Right forelimb (tissue), 1 donor: ENCODE measurements around the gene PRKAR2B.
A peak's percentile ranks its signal among the peaks of the same experiment; 100 is the strongest.

Experiments
- DNase-seq: peaks from one replicate; pipeline ENCODE4 v3.0.0-alpha.2; 2018

The PRKAR2B gene

DNA sequence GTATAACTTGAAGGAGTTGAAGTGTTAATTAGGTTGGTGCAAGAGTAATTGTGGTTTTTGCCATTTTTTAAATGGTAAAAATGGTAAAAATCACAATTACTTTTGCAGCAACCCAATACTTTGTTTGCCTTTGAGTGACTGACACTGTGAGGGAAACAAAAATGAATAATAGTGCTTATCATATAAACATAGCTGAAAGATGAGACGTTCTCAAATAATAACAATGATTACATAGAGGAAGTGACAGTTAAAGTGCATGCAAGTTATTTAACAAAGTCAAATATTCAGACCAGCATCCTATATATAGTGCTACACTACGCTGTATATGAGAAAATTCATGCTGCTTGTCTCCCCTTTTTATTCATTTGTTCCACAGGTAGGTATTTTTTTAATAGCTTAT, 119.6 kb downstream of the PRKAR2B start:
- no peak for DNase-seq

DNA sequence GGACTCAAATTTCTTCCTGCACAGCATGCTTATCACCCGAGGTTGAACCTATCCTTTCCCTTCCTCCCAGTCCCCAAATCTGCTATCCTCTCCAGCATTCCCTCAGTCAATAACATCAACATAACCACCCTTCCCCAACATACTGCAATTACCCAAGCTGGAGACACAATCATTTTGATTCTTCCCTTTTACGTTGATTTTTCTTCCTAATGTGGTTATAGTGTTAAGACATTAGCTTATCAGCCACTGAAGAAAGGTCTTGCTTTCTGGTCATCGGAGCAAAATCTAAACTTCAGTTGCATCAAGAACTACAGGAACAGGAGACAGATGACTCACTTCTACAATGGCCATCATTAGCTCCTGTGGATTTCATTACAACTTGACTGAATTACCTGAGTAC, 120.8 kb downstream of the PRKAR2B start:
- no peak for DNase-seq

DNA sequence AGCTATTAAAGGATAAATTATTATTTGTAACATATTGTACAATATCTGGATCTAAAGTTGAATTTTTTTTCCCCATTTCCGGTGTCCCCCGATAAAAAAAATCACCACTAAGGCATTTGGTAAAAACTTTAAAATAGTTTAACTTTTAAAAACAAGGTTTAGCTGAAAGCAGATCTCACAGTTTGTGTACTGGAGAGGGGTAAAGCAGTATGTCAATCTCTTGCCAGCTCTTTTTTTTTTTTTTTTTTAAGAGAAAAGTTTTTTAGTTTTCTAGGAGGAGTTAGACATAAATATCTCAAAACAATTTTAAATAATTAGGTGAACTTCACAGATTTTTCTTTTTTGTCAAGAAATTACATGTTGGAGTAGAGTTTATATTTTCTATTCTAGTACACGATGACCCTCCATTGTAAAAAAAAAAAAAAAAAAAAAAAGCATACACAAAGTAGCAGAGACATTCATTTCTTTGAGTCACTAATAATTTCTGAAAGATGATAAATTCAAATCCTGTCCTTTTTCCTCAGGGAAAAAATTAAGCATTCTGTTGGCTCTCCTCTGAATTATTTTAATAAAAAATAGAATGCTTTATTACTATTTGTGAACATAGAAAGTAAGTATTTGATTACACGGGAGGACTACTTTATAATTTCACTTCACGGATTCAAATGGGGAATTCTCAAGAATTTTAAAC, 122.4 kb downstream of the PRKAR2B start:
- no peak for DNase-seq

DNA sequence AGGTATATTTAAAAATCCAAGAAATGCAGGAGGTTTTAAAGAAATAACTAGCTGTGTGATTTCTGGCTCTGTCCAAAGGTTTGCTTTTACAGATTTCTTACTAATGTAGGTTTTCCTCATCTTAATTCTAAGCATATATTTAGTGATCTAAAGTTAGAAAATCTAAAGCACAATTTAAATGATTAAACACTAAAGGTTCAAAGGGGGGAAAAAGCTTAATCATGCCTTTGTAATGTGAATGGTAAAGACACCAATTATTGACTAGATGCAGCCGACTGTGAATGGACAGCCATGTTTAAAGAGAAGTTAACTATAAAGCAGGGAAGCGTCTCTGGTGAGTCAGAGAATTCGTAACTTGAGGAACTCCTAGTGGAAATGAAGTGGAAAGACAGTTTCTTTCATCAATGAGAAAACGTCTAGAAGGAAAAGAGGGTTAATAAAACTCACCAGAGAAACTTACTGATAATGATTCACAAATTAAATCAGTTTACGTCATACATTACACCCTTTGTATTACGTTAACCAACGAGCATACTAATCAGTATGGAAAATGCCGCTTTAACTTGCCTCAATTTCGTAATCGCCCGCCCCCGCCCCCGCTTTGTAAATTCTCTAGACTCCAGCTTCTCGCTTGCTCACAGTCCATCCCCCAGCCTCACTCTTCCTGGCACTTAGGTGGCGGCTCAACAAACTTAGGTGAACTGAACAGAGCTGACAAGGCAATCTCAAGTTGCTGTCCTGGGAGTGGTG, 123.2 kb downstream of the PRKAR2B start:
- DNase-seq, result no peak

DNA sequence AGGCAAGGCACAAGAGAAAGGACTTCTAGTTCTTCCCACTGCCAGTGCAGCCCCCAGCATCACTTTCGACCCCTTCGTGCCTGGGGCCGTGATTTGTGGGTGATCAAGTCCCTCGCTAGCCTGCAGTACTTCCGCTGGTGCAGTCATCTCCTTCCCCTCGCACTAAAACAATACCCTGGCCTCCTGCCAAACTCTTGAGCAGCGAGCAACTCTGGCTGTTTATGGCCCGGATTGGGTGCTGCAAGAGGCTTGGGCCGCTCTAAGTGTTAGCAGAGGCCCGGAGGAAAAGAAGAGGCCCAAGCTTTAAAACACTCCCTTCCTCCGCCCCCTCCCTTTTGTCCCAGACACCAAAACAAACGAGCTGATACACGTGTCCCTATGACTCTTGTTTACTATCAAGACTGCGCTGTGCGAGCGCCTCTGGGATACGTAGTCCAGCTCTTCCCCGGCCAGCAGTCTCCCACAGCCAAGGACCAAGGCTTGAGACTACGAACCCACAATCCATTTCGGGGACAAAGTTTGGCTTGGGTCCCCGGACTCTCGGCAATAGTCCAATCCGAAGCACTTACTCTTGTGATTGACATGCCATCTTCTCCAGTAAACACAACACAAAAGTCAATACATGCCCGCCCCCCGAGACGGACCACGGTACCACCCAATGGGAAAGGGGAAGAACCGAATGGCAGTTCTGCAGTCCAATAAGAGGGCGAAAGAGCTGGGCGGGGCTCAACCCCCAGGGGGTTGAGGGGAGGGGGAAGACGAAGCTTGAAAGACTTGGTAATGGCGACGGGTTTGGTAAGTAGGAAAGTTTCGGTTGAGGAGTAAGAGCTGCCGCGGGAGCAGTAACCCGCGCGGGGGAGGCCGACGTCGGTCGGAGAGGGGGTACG, 124.0 kb downstream of the PRKAR2B start, which contains the start of gene HBP1:
Gene HBP1 (plus strand): TSS at position 771 of the 887 bp plus-strand sequence. CDS start 10,891 bp downstream, outside the sequence.
- peak; percentile 100 for DNase-seq

DNA sequence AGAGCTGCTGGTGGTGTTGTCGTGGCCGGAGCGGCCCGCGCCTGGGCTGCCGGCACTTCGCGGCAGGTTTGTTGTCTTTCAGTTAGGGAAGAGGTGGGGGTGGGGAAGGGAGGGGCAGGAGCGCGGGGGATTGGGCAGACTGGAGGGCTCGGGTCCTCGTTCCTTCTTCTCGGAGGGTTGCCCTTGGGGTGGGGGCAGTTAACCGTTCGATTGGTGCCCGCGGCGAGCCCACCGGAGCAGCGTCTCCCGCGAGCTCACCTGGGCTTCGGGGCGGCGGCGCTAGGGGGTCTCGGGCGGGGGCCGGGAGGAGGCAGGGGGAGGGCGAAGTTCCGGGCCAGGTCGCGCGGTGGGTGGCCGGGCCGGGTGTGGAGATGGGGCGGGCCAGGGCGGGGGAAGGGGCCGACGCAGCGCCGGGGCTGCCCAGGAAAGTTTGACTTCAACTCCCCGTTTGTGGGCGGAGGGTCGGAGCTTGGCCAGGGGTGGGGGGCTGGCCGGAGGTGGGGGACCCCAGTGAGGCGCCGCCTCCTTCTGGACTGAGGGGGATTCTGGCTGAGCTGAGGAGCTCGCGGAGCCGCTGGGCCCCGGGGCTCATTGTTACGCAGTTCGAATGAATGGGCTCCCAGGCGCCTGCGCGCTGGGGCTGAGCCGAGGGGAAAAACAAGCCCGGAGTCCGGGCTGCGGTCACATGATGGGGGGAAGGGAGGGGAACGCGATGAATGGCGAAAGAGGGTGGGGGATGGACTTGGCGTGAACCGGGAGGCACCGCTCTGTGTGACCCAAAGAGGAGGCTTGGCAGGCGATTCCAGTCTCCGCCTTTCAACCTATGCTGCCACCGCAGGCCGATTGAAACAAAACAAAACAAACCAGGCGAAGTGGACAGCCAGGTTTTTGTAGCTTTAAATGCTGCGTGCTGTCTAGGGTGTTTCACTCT, 124.9 kb downstream of the PRKAR2B start:
- peak; percentile 95 for DNase-seq

DNA sequence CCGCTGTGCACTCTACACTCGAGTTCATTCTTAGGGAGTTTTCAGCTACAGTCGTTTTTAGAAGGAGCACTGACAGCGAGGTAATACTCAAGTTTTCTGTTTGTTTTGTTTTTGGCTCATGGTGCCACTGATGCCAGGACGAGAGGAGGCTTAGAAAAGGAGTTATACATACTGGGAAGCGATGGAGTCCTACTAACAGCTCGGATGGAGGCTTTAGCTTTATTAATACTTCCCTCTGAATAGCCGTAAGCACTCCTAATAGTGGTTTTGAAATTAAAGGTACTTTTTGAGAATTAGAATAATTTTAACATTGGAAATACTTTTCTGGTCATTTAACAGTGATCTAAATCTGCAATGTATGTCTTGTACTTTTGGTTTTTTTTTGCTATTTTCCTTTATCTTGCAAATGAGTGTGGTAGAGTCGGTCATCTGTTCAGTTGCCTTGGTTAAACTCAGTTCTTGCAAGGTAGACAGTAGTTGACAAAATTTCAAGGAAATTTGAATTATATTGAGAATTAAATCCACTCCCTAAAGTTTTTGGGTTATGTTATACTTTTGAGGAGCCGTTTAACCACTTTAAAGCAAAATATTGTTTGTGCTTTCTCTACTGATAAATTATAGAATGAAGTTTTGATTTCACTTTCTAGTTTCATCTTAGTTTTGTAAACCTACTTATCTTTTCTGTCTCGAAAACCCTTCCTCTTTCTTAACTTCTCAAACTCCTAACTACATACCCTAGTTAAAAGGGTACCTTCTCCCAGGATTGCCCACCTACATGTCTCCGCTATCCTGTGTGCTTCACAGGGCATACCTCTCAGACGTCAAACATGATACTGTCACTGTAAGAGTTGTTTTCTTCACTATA, 125.8 kb downstream of the PRKAR2B start:
- DNase-seq, result no peak

DNA sequence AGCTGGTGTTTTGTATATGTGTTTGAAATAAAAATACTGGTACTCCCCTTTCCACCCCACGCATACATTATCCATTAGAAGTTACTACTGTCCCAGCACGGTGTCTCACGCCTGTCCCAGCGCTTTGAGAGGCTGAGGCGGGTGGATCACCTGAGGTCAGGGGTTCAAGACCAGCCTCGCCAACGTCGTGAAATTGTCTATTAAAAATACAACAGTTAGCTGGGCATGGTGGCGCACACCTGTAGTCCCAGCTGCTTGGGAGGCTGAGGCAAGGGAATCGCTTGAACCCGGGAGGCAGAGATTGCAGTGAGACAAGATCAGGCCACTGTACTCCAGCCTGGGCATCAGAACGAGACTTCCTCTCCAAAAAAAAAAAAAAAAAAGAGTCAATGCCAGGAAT, 127.0 kb downstream of the PRKAR2B start:
- no peak for DNase-seq

DNA sequence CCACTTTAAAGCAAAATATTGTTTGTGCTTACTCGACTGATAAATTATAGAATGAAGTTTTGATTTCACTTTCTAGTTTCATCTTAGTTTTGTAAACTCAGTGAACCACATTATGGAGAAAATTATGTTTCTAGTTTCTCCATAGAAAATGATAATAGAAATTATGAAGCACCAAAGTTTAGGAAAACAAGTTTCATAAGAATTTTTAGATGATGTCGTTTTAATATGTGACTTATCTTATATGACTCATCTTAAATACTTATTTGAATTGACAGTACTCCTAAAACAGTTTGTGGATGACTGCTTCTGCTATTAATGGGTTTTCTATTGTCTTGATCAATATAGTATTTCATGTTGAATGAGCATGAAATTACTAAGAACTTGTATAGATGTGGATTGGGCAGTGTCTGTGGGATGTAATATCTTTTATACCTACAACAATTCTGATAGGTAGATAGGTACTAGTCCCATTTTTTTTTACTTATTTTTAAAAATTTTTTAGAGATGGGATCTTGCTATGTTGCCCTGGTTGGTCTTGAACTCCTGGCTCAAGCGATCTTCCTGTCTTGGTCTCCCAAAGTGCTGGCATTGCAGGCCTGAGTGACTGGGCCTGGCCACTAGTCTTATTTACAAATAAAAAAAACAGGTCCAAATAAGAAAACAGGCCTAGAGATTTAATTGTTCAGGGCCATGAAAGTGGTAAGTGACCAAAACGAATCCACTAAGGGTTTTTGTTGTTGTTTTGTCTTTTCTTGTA, 127.9 kb downstream of the PRKAR2B start:
- DNase-seq, result no peak

DNA sequence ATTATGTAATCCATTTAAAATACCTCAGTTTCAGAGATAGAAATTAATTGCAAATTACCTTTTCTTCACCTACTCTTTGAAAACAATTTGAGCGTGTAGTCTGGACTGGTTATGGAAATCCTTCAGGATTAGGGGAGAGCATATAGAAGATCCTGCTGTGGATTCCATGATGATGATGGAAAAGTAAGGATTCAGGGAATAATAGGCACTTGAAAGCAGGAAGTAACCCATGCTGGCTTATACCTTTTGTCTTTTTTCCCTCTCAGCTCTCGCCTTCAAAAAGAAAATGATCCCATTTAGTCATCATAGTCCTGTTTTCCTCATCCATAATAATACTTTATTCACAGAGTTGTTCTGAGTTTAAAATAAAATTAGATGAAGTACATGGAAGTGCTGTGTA, 128.7 kb downstream of the PRKAR2B start:
- no peak for DNase-seq

DNA sequence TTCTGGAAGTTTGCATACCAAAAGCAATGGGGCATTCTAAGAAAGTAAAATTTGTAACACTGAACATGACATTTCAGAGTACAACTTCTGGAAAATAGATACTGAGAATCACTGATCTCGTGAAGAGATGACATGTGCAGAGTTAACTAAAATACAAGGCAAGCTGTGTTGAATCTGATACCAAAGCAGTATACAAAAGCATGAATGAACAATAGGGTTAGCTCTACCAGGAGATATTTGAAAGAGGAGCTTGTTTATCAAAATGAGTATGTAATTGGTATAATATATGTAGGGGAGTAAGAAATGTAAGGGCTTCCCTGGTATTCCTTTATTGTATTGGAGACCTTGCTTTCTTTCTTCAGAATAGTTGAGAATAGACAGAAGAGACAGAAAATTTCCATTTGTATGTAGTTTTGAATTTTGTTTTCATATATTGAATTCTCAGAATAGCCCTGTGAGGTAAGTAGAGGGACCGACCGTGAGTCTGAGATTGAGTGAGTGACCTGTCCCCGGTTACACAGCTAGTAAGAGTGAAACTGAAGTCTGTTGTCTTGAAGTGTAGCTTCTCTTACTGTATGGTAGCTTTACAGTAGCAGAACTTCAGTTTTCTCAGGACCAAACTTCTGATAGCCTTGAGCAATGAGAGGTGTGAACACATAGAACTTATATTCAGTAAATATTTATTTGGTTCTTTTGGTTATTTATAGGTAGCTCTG, 129.3 kb downstream of the PRKAR2B start:
- DNase-seq, result no peak

DNA sequence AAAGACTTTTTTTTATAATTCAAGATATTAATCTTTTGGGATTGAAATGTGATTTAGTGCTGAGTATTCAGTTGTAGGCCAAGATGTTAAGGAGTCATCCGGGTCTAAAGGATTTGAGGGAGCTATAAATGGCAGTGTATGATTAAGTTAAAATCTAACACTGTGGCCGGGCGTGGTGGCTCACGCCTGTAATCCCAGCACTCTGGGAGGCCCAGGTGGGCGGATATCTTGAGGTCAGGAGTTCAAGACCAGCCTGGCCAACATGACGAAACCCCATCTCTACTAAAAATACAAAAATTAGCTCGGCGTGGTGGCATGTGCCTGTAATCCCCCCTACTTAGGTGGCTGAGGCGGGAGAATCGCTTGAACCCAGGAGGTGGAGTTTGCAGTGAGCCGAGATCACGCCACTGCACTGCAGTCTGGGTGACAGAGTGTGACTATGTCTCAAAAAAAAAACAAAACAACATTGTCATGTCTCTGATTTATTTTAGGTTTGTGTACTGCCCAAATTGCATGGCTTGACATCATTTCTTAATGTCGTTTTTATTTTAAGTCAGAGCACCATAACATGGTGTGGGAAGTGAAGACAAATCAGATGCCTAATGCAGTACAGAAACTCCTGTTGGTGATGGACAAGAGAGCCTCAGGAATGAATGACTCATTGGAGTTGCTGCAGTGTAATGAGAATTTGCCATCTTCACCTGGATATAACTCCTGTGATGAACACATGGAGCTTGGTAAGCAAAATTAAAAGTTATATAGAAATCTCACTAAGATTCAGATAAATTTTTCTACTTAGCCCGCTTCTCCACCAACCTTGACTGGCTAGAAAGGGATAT, 135.0 kb downstream of the PRKAR2B start:
- no peak for DNase-seq

DNA sequence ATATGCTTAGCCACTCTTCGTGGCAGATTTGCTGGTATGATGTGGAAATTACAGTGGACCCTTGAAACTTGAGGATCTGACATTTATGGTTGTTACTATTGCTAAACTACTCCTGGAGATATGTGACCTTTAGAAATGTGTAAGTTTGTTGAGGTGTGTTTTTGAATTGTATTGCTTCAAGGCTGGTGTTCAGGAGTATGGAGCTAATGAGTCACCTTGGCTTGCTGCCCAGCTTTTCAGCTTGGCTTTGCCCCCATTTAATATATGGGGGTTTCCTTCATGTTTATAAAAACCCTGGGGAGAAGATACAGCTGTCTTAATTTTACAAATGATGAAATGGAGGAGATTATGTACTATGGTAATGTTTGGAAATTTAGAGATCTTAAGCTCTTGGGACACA, 135.9 kb downstream of the PRKAR2B start:
- DNase-seq, result no peak

DNA sequence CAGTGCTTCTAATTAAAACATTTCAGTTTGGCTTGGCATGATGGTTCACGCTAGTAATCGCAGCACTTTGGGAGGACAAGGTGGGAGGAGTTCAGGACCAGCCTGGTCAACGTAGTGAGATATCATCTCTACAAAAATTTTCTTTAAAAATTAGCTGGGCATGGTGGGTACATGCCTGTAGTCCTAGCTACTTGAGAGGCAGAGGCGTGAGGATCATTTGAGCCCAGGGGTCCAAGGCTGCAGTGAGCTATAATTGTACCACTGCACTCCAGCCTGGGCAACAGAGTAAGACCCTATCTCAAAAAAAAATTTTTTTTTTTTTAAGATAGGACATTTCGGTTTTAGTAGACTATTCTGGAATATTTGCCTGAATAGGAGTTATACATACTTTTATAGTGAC, 136.7 kb downstream of the PRKAR2B start:
- DNase-seq, result no peak

DNA sequence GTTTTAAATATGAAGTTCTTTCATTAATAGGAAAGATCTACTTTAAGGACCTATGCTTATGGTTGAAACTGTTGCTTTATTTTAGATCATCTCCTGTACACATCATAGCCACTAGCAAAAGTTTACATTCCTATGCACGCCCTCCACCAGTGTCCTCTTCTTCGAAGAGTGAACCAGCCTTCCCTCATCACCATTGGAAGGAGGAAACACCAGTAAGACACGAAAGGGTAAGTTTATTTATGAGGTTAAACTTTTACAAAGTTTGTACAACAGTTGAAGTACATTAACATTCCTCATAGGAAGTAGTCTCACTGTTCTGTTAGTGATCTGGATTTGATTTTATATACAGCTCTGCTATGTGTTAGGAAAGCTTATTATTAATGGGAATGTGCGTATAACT, 141.2 kb downstream of the PRKAR2B start:
- DNase-seq, result no peak

DNA sequence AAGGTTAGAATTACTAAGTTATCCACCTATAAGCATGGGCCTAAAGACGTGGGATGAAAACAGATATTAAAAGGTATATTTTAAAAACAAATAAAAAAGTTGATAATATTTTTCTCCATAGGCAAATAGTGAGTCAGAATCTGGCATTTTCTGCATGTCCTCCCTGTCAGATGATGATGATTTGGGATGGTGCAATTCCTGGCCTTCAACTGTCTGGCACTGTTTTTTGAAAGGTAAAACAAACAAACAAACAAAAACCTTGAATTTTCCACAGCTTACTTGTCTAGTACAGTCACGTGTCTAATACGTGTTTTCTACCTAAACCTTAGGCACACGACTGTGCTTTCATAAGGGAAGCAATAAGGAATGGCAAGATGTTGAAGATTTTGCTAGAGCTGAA, 141.7 kb downstream of the PRKAR2B start:
- no peak for DNase-seq

DNA sequence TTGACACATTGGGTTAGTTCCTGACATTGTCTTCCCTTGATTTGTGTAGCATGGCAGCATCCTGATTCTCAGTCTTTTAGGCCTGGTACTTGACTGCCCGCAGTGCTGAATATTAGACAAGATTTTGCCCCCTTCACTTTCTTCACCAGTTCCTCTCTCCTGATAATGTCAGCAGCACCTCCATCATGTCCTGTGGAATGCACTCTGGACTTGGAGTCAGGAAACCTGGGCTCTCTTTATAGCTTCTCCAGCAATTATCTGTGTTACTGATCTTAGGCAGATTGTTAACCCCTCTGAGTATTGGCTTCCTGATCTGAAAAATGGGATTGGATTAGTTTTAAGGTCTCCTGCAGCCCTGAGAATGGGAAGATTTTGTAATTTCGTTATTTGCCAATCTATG, 143.3 kb downstream of the PRKAR2B start:
- no peak for DNase-seq

DNA sequence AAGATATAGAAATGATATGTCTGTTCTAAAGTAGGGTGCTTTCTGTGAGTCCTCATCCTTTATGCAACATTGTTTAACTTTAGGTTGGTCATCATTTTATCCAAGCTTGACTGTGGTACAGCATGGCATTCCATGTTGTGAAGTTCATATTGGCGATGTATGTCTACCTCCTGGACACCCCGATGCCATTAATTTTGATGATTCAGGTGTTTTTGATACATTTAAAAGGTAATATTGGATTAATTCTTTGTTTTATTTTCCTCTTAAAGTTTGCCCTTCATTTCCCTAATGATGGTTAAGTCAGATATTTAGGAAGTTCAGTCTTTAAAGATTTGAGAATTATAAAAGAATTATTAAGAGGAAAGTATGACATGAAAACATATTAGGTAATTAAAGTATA, 145.6 kb downstream of the PRKAR2B start:
- no peak for DNase-seq

DNA sequence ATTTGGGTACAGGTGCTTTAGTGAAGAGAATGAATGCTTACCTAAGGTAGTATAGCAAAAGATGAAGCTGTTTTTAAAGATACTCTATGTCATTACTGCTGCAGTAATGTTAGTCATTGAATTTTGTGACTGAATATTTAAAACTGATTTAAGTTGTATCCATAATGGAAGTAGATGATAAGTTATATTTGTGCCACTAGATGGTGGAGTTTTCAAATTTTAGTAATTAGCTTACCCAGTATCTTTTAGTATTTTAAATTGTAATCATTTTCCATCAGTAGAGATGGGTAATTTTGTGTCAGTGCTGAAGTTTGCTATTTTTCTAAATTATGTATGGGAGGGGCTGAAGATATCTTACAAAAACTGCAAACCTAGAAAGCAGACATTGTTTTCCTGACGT, 149.5 kb downstream of the PRKAR2B start:
- no peak for DNase-seq
